LNCAP (cell line): ENCODE data around the gene CEBPB.

Source experiments
- TF ChIP-seq, protein P1 (sequence below): fragments of 450-650 bp; IDR thresholded peaks from 2 replicates; pipeline ENCODE4 v1.5.1; 2017; ENCODE audit warnings: mild to moderate bottlenecking

CEBPB gene

GRCh38 chr20:50215926-50216325 lies 25.3 kb downstream of the CEBPB start:
- TF ChIP-seq, protein P1, sequence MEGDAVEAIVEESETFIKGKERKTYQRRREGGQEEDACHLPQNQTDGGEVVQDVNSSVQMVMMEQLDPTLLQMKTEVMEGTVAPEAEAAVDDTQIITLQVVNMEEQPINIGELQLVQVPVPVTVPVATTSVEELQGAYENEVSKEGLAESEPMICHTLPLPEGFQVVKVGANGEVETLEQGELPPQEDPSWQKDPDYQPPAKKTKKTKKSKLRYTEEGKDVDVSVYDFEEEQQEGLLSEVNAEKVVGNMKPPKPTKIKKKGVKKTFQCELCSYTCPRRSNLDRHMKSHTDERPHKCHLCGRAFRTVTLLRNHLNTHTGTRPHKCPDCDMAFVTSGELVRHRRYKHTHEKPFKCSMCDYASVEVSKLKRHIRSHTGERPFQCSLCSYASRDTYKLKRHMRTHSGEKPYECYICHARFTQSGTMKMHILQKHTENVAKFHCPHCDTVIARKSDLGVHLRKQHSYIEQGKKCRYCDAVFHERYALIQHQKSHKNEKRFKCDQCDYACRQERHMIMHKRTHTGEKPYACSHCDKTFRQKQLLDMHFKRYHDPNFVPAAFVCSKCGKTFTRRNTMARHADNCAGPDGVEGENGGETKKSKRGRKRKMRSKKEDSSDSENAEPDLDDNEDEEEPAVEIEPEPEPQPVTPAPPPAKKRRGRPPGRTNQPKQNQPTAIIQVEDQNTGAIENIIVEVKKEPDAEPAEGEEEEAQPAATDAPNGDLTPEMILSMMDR = no peak

- TF ChIP-seq, protein P1 = no peak
These were observed 26.0 kb downstream of the CEBPB start for GRCh38 chr20:50216543-50217206.

- TF ChIP-seq, protein P1 = no peak
These were observed 26.7 kb downstream of the CEBPB start for GRCh38 chr20:50217207-50217949.

- TF ChIP-seq, protein P1 = no peak
These were observed 28.4 kb downstream of the CEBPB start for GRCh38 chr20:50218987-50219435.

GRCh38 chr20:50219600-50219999 lies 29.0 kb downstream of the CEBPB start:
- TF ChIP-seq, protein P1 = no peak

GRCh38 chr20:50220093-50220893 lies 29.7 kb downstream of the CEBPB start:
- TF ChIP-seq, protein P1 = no peak

GRCh38 chr20:50220894-50221365 lies 30.3 kb downstream of the CEBPB start:
- TF ChIP-seq, protein P1 = no peak
